AG09319 (cell line): ENCODE results near the gene TRAPPC11.
"Not testable (repeated sequence)": the region's sequence is repeated elsewhere in the genome, so short reads cannot be mapped to it uniquely, and the experiment has no call there.

Source experiments
- DNase-seq: peaks from one replicate; pipeline ENCODE4 v3.0.0-alpha.2; 2010; ENCODE audit warnings: low read depth; ENCODE audit errors: extremely low read depth
- CTCF ChIP-seq: IDR thresholded peaks from 2 replicates; pipeline ENCODE4 v1.5.1; 2011; ENCODE audit warnings: low read depth, mild to moderate bottlenecking, inconsistent platforms, low read length, moderate library complexity

Gene TRAPPC11

GRCh38 chr4:183618681-183619080 lies 40.4 kb upstream of the TRAPPC11 start:
- no peak for TF ChIP-seq CTCF
- no peak for DNase-seq

GRCh38 chr4:183620421-183620820 lies 38.7 kb upstream of the TRAPPC11 start:
- DNase-seq: no peak
- TF ChIP-seq CTCF: no peak

GRCh38 chr4:183621875-183622274 lies 37.2 kb upstream of the TRAPPC11 start:
- TF ChIP-seq CTCF: no peak
- no peak for DNase-seq

GRCh38 chr4:183624548-183624947 lies 34.5 kb upstream of the TRAPPC11 start:
- DNase-seq: no peak
- TF ChIP-seq CTCF: no peak

- DNase-seq: no peak
Observed at GRCh38 chr4:183626168-183626567, 32.9 kb upstream of the TRAPPC11 start.

GRCh38 chr4:183627286-183627685 lies 31.8 kb upstream of the TRAPPC11 start:
- not testable (repeated sequence) for DNase-seq

More at GRCh38 chr4:183626168-183626567, 32.9 kb upstream of the TRAPPC11 start:
- TF ChIP-seq CTCF: no peak

- DNase-seq: no peak
Observed at GRCh38 chr4:183627979-183628588, 31.0 kb upstream of the TRAPPC11 start.

More at GRCh38 chr4:183627979-183628588, 31.0 kb upstream of the TRAPPC11 start:
- TF ChIP-seq CTCF: no peak
